Rectal smooth muscle tissue (tissue), 1 donor: ENCODE results near the gene FMNL2.

Experiments
- H3K27ac ChIP-seq: one replicate; pipeline ENCODE4 v1.7.0; 2013; ENCODE audit warnings: low read depth, low read length, inconsistent platforms
- H3K27me3 ChIP-seq: one replicate; pipeline ENCODE4 v1.7.0; 2013; ENCODE audit warnings: low read length; ENCODE audit not compliant: control insufficient read depth, insufficient read depth
- H3K36me3 ChIP-seq: one replicate; pipeline ENCODE4 v1.7.0; 2013; ENCODE audit warnings: low read length; ENCODE audit not compliant: control insufficient read depth, insufficient read depth
- H3K4me1 ChIP-seq: one replicate; pipeline ENCODE4 v1.7.0; 2013; ENCODE audit warnings: low read length; ENCODE audit not compliant: control insufficient read depth, insufficient read depth
- H3K4me3 ChIP-seq: one replicate; pipeline ENCODE4 v1.7.0; 2013; ENCODE audit warnings: low read length
- H3K9ac ChIP-seq: one replicate; pipeline ENCODE4 v1.7.0; 2013; ENCODE audit warnings: low read length

FMNL2 gene

GRCh38 chr2:152549423-152549822 is 214.4 kb downstream of the FMNL2 start:
- H3K27me3 ChIP-seq = no peaks in the 10 kb centered on the region
- H3K9ac ChIP-seq = no peak overlapping the region
- H3K4me1 ChIP-seq = no peaks in the 10 kb centered on the region
- H3K27ac ChIP-seq = no peak overlapping the region
- no peaks in the 10 kb centered on the region for H3K36me3 ChIP-seq
- H3K4me3 ChIP-seq = no peak overlapping the region

- H3K9ac ChIP-seq = no peak overlapping the region
- no peaks in the 10 kb centered on the region for H3K36me3 ChIP-seq
- H3K27me3 ChIP-seq = no peaks in the 10 kb centered on the region
- no peak overlapping the region for H3K27ac ChIP-seq
- H3K4me1 ChIP-seq = no peaks in the 10 kb centered on the region
- H3K4me3 ChIP-seq = no peak overlapping the region
Measured at GRCh38 chr2:152550386-152550785, 215.4 kb downstream of the FMNL2 start.

- Histone ChIP-seq H3K9ac (no peak overlapping the region), H3K27ac (no peak overlapping the region), H3K4me3 (no peak overlapping the region), H3K27me3 (no peaks in the 10 kb centered on the region), H3K4me1 (no peaks in the 10 kb centered on the region), H3K36me3 (no peaks in the 10 kb centered on the region)
Measured at GRCh38 chr2:152552888-152553287, 217.9 kb downstream of the FMNL2 start.

- no peak overlapping the region for H3K27ac ChIP-seq
- H3K9ac ChIP-seq = no peak overlapping the region
- no peaks in the 10 kb centered on the region for H3K36me3 ChIP-seq
- no peak overlapping the region for H3K4me3 ChIP-seq
- H3K4me1 ChIP-seq = peaks cover 3% of the 10 kb centered on the region
- H3K27me3 ChIP-seq = no peaks in the 10 kb centered on the region
Measured at GRCh38 chr2:152553518-152553917, 218.5 kb downstream of the FMNL2 start.

- Histone ChIP-seq H3K4me1 (peaks cover 3% of the 10 kb centered on the region), H3K27me3 (no peaks in the 10 kb centered on the region), H3K9ac (no peak overlapping the region), H3K36me3 (no peaks in the 10 kb centered on the region), H3K4me3 (no peak overlapping the region), H3K27ac (no peak overlapping the region)
Measured at GRCh38 chr2:152555048-152555447, 220.1 kb downstream of the FMNL2 start.

GRCh38 chr2:152556506-152556905 is 221.5 kb downstream of the FMNL2 start:
- no peak overlapping the region for H3K4me3 ChIP-seq
- H3K36me3 ChIP-seq = no peaks in the 10 kb centered on the region
- H3K27ac ChIP-seq = no peak overlapping the region
- H3K4me1 ChIP-seq = peaks cover 3% of the 10 kb centered on the region
- no peaks in the 10 kb centered on the region for H3K27me3 ChIP-seq
- H3K9ac ChIP-seq = no peak overlapping the region

- no peak overlapping the region for H3K4me3 ChIP-seq
- H3K27ac ChIP-seq = no peak overlapping the region
Measured at GRCh38 chr2:152557273-152557888, 222.4 kb downstream of the FMNL2 start.

GRCh38 chr2:152558158-152558984 is 223.4 kb downstream of the FMNL2 start:
- no peak overlapping the region for H3K9ac ChIP-seq

More at GRCh38 chr2:152557273-152557888, 222.4 kb downstream of the FMNL2 start:
- H3K9ac ChIP-seq = no peak overlapping the region
- peaks cover 3% of the 10 kb centered on the region for H3K4me1 ChIP-seq
- no peaks in the 10 kb centered on the region for H3K27me3 ChIP-seq
- H3K36me3 ChIP-seq = no peaks in the 10 kb centered on the region

GRCh38 chr2:152559008-152559407 is 224.0 kb downstream of the FMNL2 start:
- H3K4me3 ChIP-seq = no peak overlapping the region
- H3K36me3 ChIP-seq = no peaks in the 10 kb centered on the region
- no peak overlapping the region for H3K9ac ChIP-seq
- no peaks in the 10 kb centered on the region for H3K27me3 ChIP-seq
- H3K4me1 ChIP-seq = peaks cover 3% of the 10 kb centered on the region
- no peak overlapping the region for H3K27ac ChIP-seq

More at GRCh38 chr2:152558158-152558984, 223.4 kb downstream of the FMNL2 start:
- Histone ChIP-seq H3K27ac (no peak overlapping the region), H3K4me3 (no peak overlapping the region), H3K36me3 (no peaks in the 10 kb centered on the region), H3K27me3 (no peaks in the 10 kb centered on the region), H3K4me1 (peaks cover 3% of the 10 kb centered on the region)

- Histone ChIP-seq H3K27ac (no peak overlapping the region), H3K4me3 (no peak overlapping the region), H3K36me3 (no peaks in the 10 kb centered on the region), H3K27me3 (no peaks in the 10 kb centered on the region), H3K9ac (no peak overlapping the region), H3K4me1 (peaks cover 3% of the 10 kb centered on the region)
Measured at GRCh38 chr2:152560166-152560565, 225.2 kb downstream of the FMNL2 start.

- no peak overlapping the region for H3K9ac ChIP-seq
- no peak overlapping the region for H3K27ac ChIP-seq
- H3K27me3 ChIP-seq = no peaks in the 10 kb centered on the region
- no peak overlapping the region for H3K4me3 ChIP-seq
- H3K4me1 ChIP-seq = peaks cover 3% of the 10 kb centered on the region
- no peaks in the 10 kb centered on the region for H3K36me3 ChIP-seq
Measured at GRCh38 chr2:152560873-152561595, 226.1 kb downstream of the FMNL2 start.

GRCh38 chr2:152562198-152562884 is 227.4 kb downstream of the FMNL2 start:
- peaks cover 3% of the 10 kb centered on the region for H3K4me1 ChIP-seq
- no peaks in the 10 kb centered on the region for H3K27me3 ChIP-seq

More at GRCh38 chr2:152562198-152562884, 227.4 kb downstream of the FMNL2 start:
- no peak overlapping the region for H3K4me3 ChIP-seq
- H3K9ac ChIP-seq = no peak overlapping the region
- no peaks in the 10 kb centered on the region for H3K36me3 ChIP-seq
- no peak overlapping the region for H3K27ac ChIP-seq
